Neuronal stem cell (in vitro differentiated cells): Measurements from ENCODE around the gene SLC41A3.

Source experiments
- DNase-seq: peaks from one replicate; pipeline ENCODE4 v3.0.0-alpha.2; 2013; ENCODE audit warnings: low spot score
- H2AFZ ChIP-seq: one replicate; pipeline ENCODE4 v1.6.1; 2013; ENCODE audit warnings: mild to moderate bottlenecking, low read length, inconsistent platforms
- H2AK5ac ChIP-seq: 2 replicates; pipeline ENCODE4 v1.6.1; 2013; ENCODE audit warnings: low read depth, mild to moderate bottlenecking, inconsistent platforms, low read length, moderate library complexity, mixed read lengths
- H2BK120ac ChIP-seq: 2 replicates; pipeline ENCODE4 v1.6.1; 2013; ENCODE audit warnings: low read depth, mild to moderate bottlenecking, inconsistent platforms, low read length, moderate library complexity, mixed read lengths
- H2BK12ac ChIP-seq: one replicate; pipeline ENCODE4 v1.6.1; 2013; ENCODE audit warnings: low read length, inconsistent platforms
- H2BK15ac ChIP-seq: 2 replicates; pipeline ENCODE4 v1.6.1; 2013; ENCODE audit warnings: mild to moderate bottlenecking, low read length, inconsistent platforms, mixed read lengths
- H2BK5ac ChIP-seq: one replicate; pipeline ENCODE4 v1.6.1; 2013; ENCODE audit warnings: inconsistent platforms, mild to moderate bottlenecking, low read length, moderate library complexity
- H3K14ac ChIP-seq: one replicate; pipeline ENCODE4 v1.6.1; 2013; ENCODE audit warnings: low read length, inconsistent platforms
- H3K18ac ChIP-seq: 2 replicates; pipeline ENCODE4 v1.6.1; 2013; ENCODE audit warnings: low read length, inconsistent platforms
- H3K23ac ChIP-seq: 2 replicates; pipeline ENCODE4 v1.6.1; 2013; ENCODE audit warnings: low read depth, mild to moderate bottlenecking, mixed read lengths, low read length, inconsistent platforms; ENCODE audit not compliant: poor library complexity
- H3K27ac ChIP-seq: replicated peaks from 3 replicates; pipeline ENCODE4 v1.5.1; 2013; ENCODE audit warnings: low read length, inconsistent platforms
- H3K27me3 ChIP-seq, 3 experiments: 2 replicates each; pipeline ENCODE4 v1.6.1; 2013; ENCODE audit warnings: low read length in 3 of 3, mild to moderate bottlenecking in 2 of 3, inconsistent platforms in 1 of 3, low read depth in 1 of 3, mixed read lengths in 1 of 3, moderate library complexity in 1 of 3; ENCODE audit not compliant: control insufficient read depth in 3 of 3, insufficient read depth in 3 of 3
- H3K36me3 ChIP-seq, 2 donors: replicated peaks in 1 of 2; 2 replicates each; pipeline ENCODE4 v1.6.1; 2013; ENCODE audit warnings: low read length in 2 of 2; ENCODE audit not compliant: control insufficient read depth in 2 of 2, insufficient read depth in 2 of 2
- H3K4ac ChIP-seq: 2 replicates; pipeline ENCODE4 v1.6.1; 2013; ENCODE audit warnings: inconsistent platforms, mild to moderate bottlenecking, low read length, moderate library complexity
- H3K4me1 ChIP-seq, 2 donors: 1 replicate in 1 of 2; 2 replicates in 1 of 2; pipeline ENCODE4 v1.6.1; 2013; ENCODE audit warnings: low read length in 2 of 2, low read depth in 1 of 2; ENCODE audit not compliant: control insufficient read depth in 2 of 2, insufficient read depth in 1 of 2
- H3K4me2 ChIP-seq: one replicate; pipeline ENCODE4 v1.6.1; 2013; ENCODE audit warnings: mild to moderate bottlenecking, low read length, inconsistent platforms; ENCODE audit not compliant: insufficient read depth, poor library complexity, severe bottlenecking
- H3K4me3 ChIP-seq, 2 donors: 2 replicates each; pipeline ENCODE4 v1.5.1; 2013; ENCODE audit warnings: low read length in 2 of 2, mild to moderate bottlenecking in 2 of 2, inconsistent platforms in 1 of 2, moderate library complexity in 1 of 2
- H3K79me1 ChIP-seq: one replicate; pipeline ENCODE4 v1.6.1; 2013; ENCODE audit warnings: low read depth, mild to moderate bottlenecking, inconsistent platforms, low read length, moderate library complexity
- H3K9ac ChIP-seq: one replicate; pipeline ENCODE4 v1.6.1; 2013; ENCODE audit warnings: mild to moderate bottlenecking, low read depth, low read length, inconsistent platforms; ENCODE audit not compliant: poor library complexity
- H3K9me3 ChIP-seq, 2 donors: replicated peaks in 1 of 2; 2 replicates each; pipeline versions ENCODE3 to v1.6.1; 2013; ENCODE audit warnings: low read length in 2 of 2, mild to moderate bottlenecking in 2 of 2, inconsistent platforms in 1 of 2, low read depth in 1 of 2, mixed read lengths in 1 of 2, moderate library complexity in 1 of 2; ENCODE audit not compliant: control insufficient read depth in 2 of 2, insufficient read depth in 1 of 2
- H4K8ac ChIP-seq: one replicate; pipeline ENCODE4 v1.6.1; 2013; ENCODE audit warnings: low read depth, mild to moderate bottlenecking, inconsistent platforms, low read length, moderate library complexity
- H4K91ac ChIP-seq: one replicate; pipeline ENCODE4 v1.6.1; 2013; ENCODE audit warnings: low read length, low read depth, mild to moderate bottlenecking, inconsistent platforms; ENCODE audit not compliant: poor library complexity
- WGBS, 2 donors: extraction: QIAGEN DNeasy Blood & Tissue Kit; methylation state at CpG; one replicate each; pipeline ENCODE4 v1.1.7; 2013; ENCODE audit warnings: missing lambda C conversion rate in 2 of 2, mixed read lengths in 1 of 2; ENCODE audit not compliant: insufficient read length in 2 of 2, insufficient replicate concordance in 1 of 2; ENCODE audit errors: extremely low coverage in 2 of 2; 5-methylcytosine and 5-hydroxymethylcytosine counted together

Gene SLC41A3

DNA sequence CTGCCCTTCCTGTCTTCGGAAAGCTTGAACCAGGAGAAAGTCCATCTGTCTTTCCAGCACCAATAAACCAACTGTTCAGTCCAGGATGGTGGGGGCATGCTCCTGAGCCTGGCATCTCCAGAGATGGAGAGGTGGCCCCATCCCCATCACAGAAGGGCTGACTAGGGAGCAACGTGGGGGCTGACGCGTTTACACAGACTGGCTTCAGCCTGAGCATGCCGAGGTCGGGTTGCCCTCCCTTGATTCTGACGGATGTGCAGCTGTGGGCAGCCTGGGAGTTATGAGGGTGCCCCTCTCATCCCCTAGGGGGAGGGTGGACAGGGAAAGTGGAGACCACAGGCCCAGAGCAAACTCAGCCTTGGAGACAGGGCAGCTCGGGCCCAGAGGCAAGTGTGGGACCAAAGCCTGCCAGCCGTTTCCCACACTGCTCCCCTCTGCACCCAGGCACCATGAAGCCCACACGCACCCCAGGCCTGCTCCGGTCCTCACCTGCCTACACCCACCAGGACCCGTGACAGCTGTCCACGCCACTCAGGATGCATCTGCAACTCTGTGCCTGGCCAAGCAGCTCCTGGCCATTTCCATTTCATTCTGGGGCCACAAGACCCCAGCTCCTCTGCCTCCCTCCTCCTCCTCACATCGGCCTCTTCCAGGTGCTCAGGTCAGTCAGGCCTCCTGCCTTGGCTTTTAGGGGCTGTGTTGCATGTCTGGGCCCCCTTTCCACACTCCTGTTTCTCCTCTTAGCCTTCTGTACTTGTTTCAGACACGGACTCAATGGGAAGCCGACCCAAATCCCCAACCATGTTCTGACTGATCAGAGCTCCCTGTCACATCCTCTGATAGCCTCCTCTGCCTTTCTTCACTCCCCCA, 48.2 kb upstream of the SLC41A3 start:
- Histone ChIP-seq H4K8ac (no peak overlapping the region), H2BK15ac (peak overlapping the region; percentile 64)

DNA sequence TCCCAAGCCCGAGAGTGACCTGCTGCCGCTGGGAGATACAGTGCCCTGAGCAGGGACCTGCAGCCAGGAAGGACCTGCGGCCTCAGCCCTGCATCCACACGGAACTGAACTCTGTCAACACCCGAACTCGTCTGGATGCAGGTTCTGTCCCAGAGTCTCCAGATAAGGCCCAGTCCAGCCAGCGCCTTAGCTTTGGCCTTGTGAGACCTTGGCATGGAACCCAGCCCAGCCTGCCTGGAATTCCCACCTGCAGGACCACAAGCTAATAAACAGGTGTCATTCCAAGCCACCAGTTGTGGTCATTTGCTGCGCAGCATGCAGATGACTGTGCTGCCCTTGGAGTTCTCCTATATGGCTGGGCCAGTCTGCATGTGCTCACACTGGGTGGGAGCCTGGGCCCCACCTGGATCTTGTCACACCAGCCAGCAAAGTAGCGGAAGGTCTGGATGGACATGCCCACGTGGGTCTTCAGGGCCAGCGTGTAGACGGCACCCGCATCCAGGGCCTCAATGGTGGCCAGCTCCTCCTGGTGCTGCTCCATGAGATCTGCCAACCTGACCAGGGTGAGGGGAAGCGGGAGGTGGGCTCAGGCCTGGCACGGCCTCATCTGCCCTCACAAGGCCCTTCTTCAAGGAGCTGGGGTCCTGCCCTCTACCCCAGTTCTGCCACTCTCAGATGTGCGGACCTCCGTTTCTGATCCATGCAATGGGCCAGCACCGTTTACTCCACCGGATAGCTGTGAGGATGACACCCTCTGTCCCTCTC, 47.2 kb upstream of the SLC41A3 start:
- Histone ChIP-seq H4K91ac (no peak overlapping the region), H3K27ac (no peak overlapping the region)
- no CpG with 5 or more reads among the region's 19 CpGs for WGBS, 2 donors

More for the DNA sequence above, 48.2 kb upstream of the SLC41A3 start:
- peak overlapping the region; percentile 16 for H2BK120ac ChIP-seq
- H3K4me1 ChIP-seq = peaks cover 0 to 16% of the 10 kb centered on the region in 2 donors
- no peaks in the 10 kb centered on the region for H3K79me1 ChIP-seq
- H3K23ac ChIP-seq = no peak overlapping the region
- peaks cover 0 to 47% (median 0%) of the 10 kb centered on the region in 3 experiments for H3K27me3 ChIP-seq
- H3K9me3 ChIP-seq = no peaks in the 10 kb centered on the region
- no CpG with 5 or more reads among the region's 16 CpGs for WGBS, 2 donors
- H2AFZ ChIP-seq = no peak overlapping the region
- H4K91ac ChIP-seq = no peak overlapping the region
- H2AK5ac ChIP-seq = peak overlapping the region; percentile 95
- peak overlapping the region; percentile 27 for H3K9ac ChIP-seq
- H2BK5ac ChIP-seq = peak overlapping the region; percentile 56
- H3K18ac ChIP-seq = peak overlapping the region; percentile 81
- H3K14ac ChIP-seq = peak overlapping the region; percentile 78
- H3K36me3 ChIP-seq = no peaks in the 10 kb centered on the region
- H2BK12ac ChIP-seq = peak overlapping the region; percentile 97
- no peak overlapping the region for H3K4me3 ChIP-seq
- DNase-seq = no peak
- H3K4ac ChIP-seq = peak overlapping the region; percentile 61
- H3K27ac ChIP-seq = no peak overlapping the region
- no peak overlapping the region for H3K4me2 ChIP-seq

DNA sequence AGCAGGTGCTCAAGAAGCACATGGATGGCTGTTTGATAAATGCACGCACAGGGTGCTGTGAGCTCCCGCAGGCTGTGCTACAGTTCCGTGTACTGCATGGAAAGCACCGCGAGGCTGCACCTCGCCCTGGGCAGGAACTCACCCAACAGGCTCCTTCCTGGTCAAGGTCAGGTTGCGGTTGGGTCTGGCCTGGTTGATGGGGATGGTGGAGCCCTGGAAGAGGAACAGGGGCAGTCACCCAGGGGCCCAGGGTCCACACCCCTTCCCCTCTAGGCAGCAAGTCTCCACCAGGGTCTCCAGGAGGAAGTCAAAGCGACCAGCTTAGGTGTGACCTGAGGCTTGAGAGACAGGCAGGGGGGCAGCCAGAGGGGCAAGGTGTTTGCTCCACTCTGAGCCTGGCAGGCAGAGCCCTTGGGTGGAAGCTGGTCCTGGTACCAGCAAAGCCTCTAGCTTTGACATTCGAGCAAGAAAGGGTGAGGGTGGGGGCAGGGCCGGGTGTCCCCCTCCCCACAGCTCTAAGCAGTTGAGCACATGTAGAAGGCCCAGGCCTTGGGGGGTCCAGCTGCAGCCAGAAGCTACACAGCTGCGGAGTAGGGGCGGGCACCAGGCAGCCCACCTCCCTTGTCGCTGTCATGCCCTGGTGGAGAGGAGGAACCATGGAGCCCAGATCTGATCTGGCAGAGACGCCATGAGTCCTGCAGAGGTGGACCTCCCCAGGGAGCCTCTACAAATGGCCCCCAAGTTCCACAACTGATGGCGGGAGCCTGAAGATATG, 46.3 kb upstream of the SLC41A3 start:
- H2BK12ac ChIP-seq = no peak overlapping the region
- no peak overlapping the region for H3K4ac ChIP-seq
- peaks cover 0 to 59% (median 0%) of the 10 kb centered on the region in 3 experiments for H3K27me3 ChIP-seq
- no peak overlapping the region for H3K4me3 ChIP-seq
- H3K79me1 ChIP-seq = no peaks in the 10 kb centered on the region
- H3K4me1 ChIP-seq = peaks cover 0 to 21% of the 10 kb centered on the region in 2 donors
- no peak overlapping the region for H2BK120ac ChIP-seq
- DNase-seq = no peak
- no peak overlapping the region for H3K27ac ChIP-seq
- no peak overlapping the region for H4K91ac ChIP-seq
- peak overlapping the region; percentile 32 for H3K18ac ChIP-seq
- H4K8ac ChIP-seq = no peak overlapping the region
- H3K14ac ChIP-seq = no peak overlapping the region
- H3K36me3 ChIP-seq = no peaks in the 10 kb centered on the region
- H3K4me2 ChIP-seq = no peak overlapping the region
- peak overlapping the region; percentile 2 for H2AK5ac ChIP-seq
- no peaks in the 10 kb centered on the region for H3K9me3 ChIP-seq
- no peak overlapping the region for H2BK5ac ChIP-seq
- WGBS, 2 donors = no CpG with 5 or more reads among the region's 15 CpGs
- H3K9ac ChIP-seq = no peak overlapping the region
- peak overlapping the region; percentile 5 for H2BK15ac ChIP-seq
- H2AFZ ChIP-seq = no peak overlapping the region
- peak overlapping the region; percentile 6 for H3K23ac ChIP-seq

More for the DNA sequence above, 47.2 kb upstream of the SLC41A3 start:
- Histone ChIP-seq H3K36me3 (no peaks in the 10 kb centered on the region), H2BK12ac (no peak overlapping the region), H3K4me3 (no peak overlapping the region), H3K9me3 (no peaks in the 10 kb centered on the region), H3K9ac (no peak overlapping the region), H3K27me3 (peaks cover 0 to 51% (median 0%) of the 10 kb centered on the region in 3 experiments), H3K18ac (peak overlapping the region; percentile 25), H4K8ac (peak overlapping the region; percentile 25), H2AFZ (no peak overlapping the region), H3K14ac (no peak overlapping the region), H2BK15ac (no peak overlapping the region), H3K4me2 (no peak overlapping the region), H3K4me1 (peaks cover 0 to 19% of the 10 kb centered on the region in 2 donors), H3K79me1 (no peaks in the 10 kb centered on the region), H2AK5ac (no peak overlapping the region), H3K4ac (no peak overlapping the region), H2BK5ac (peak overlapping the region; percentile 56), H2BK120ac (no peak overlapping the region), H3K23ac (peak overlapping the region; percentile 39)
- no peak for DNase-seq
